GM06990 (cell line): Measurements from ENCODE around the gene SLC30A1.

Source experiments
- DNase-seq: peaks from one replicate; pipeline ENCODE4 v3.0.0-alpha.2; 2011; ENCODE audit not compliant: insufficient read length; ENCODE audit errors: extremely low read depth
- H3K27me3 ChIP-seq: replicated peaks from 2 replicates; pipeline ENCODE4 v1.6.0; 2011; ENCODE audit warnings: low read length; ENCODE audit not compliant: control insufficient read depth, insufficient read depth
- H3K36me3 ChIP-seq: 2 replicates; pipeline ENCODE4 v1.5.1; 2011; ENCODE audit warnings: low read length; ENCODE audit not compliant: control insufficient read depth, insufficient read depth
- H3K4me3 ChIP-seq: replicated peaks from 2 replicates; pipeline ENCODE4 v1.5.1; 2011; ENCODE audit warnings: low read depth, mild to moderate bottlenecking, control low read depth, low read length
- CTCF ChIP-seq: IDR thresholded peaks from 2 replicates; pipeline ENCODE4 v1.5.1; 2011; ENCODE audit warnings: low read length, control low read depth, mild to moderate bottlenecking, inconsistent platforms; ENCODE audit not compliant: insufficient read depth, poor library complexity, severe bottlenecking

The SLC30A1 gene

GRCh38 chr1:211610779-211611556 lies 32.0 kb upstream of the SLC30A1 start:
- TF ChIP-seq CTCF = no peak
- H3K4me3 ChIP-seq = no peak overlapping the region

GRCh38 chr1:211609120-211610024 lies 30.4 kb upstream of the SLC30A1 start:
- no peak for TF ChIP-seq CTCF
- Histone ChIP-seq H3K4me3 (no peak overlapping the region), H3K36me3 (no peaks in the 10 kb centered on the region), H3K27me3 (no peaks in the 10 kb centered on the region)
- DNase-seq = no peak

More at GRCh38 chr1:211610779-211611556, 32.0 kb upstream of the SLC30A1 start:
- DNase-seq = no peak
- H3K36me3 ChIP-seq = no peaks in the 10 kb centered on the region
- H3K27me3 ChIP-seq = no peaks in the 10 kb centered on the region

GRCh38 chr1:211607754-211608473 lies 29.0 kb upstream of the SLC30A1 start:
- Histone ChIP-seq H3K4me3 (no peak overlapping the region), H3K36me3 (no peaks in the 10 kb centered on the region), H3K27me3 (no peaks in the 10 kb centered on the region)
- no peak for TF ChIP-seq CTCF
- no peak for DNase-seq

- TF ChIP-seq CTCF = no peak
- Histone ChIP-seq H3K27me3 (no peaks in the 10 kb centered on the region), H3K36me3 (no peaks in the 10 kb centered on the region), H3K4me3 (peak overlapping the region; percentile 73)
- DNase-seq = peak; percentile 35
Observed at GRCh38 chr1:211606914-211607753, 28.2 kb upstream of the SLC30A1 start.

GRCh38 chr1:211606332-211606913 lies 27.5 kb upstream of the SLC30A1 start:
- TF ChIP-seq CTCF = no peak
- H3K36me3 ChIP-seq = no peaks in the 10 kb centered on the region
- peak; percentile 43 for DNase-seq
- H3K27me3 ChIP-seq = no peaks in the 10 kb centered on the region
- peak overlapping the region; percentile 73 for H3K4me3 ChIP-seq
